GM21737 (cell line): ENCODE data around the gene CTBP2.

ENCODE experiments used
- ATAC-seq: cut with Tn5 transposase; IDR thresholded peaks from one replicate; pipeline ENCODE4 v1.9.1; 2021; ENCODE audit warnings: mild to moderate bottlenecking, moderate library complexity; ENCODE audit not compliant: unreplicated experiment

The CTBP2 gene

GRCh38 chr10:125147971-125148439 is 12.4 kb downstream of the CTBP2 start:
- no peak for ATAC-seq

- no peak for ATAC-seq
Observed at GRCh38 chr10:125146791-125147579, 13.4 kb downstream of the CTBP2 start.

- ATAC-seq = no peak
Observed at GRCh38 chr10:125145636-125146035, 14.7 kb downstream of the CTBP2 start.

- no peak for ATAC-seq
Observed at GRCh38 chr10:125144693-125145623, 15.4 kb downstream of the CTBP2 start.

- no peak for ATAC-seq
Observed at GRCh38 chr10:125144206-125144605, 16.2 kb downstream of the CTBP2 start.

- no peak for ATAC-seq
Observed at GRCh38 chr10:125142946-125143345, 17.4 kb downstream of the CTBP2 start.

GRCh38 chr10:125141860-125142484 is 18.4 kb downstream of the CTBP2 start:
- ATAC-seq = no peak

GRCh38 chr10:125141150-125141859 is 19.1 kb downstream of the CTBP2 start:
- ATAC-seq = no peak

- ATAC-seq = no peak
Observed at GRCh38 chr10:125140151-125140550, 20.2 kb downstream of the CTBP2 start.

GRCh38 chr10:125137601-125138438 is 22.5 kb downstream of the CTBP2 start:
- no peak for ATAC-seq

GRCh38 chr10:125136087-125136486 is 24.3 kb downstream of the CTBP2 start:
- ATAC-seq = no peak

GRCh38 chr10:125135771-125136035 is 24.7 kb downstream of the CTBP2 start:
- no peak for ATAC-seq

- no peak for ATAC-seq
Observed at GRCh38 chr10:125134916-125135770, 25.2 kb downstream of the CTBP2 start.

GRCh38 chr10:125134483-125134848 is 25.9 kb downstream of the CTBP2 start:
- no peak for ATAC-seq

- no peak for ATAC-seq
Observed at GRCh38 chr10:125133696-125134482, 26.5 kb downstream of the CTBP2 start.

GRCh38 chr10:125132344-125132743 is 28.0 kb downstream of the CTBP2 start:
- no peak for ATAC-seq

GRCh38 chr10:125130916-125131315 is 29.4 kb downstream of the CTBP2 start:
- ATAC-seq = no peak

GRCh38 chr10:125130260-125130659 is 30.1 kb downstream of the CTBP2 start:
- ATAC-seq = no peak
